Suprapubic skin (tissue), 4 donors: ENCODE data around the gene PFKFB4. TPM values are rescaled to one million over a fixed set of nuclear protein-coding genes. Genes with fewer than 3 reads are reported as not detected.

Source experiments
- DNase-seq, 2 donors: peaks; one replicate each; pipeline ENCODE4 v3.0.0-alpha.2; 2019; ENCODE audit warnings: low spot score in 2 of 2
- H3K27ac ChIP-seq: fragments of 200-600 bp; sonication (generic); one replicate; pipeline ENCODE4 v1.5.1; 2019
- H3K27me3 ChIP-seq: fragments of 200-600 bp; sonication (generic); one replicate; pipeline ENCODE4 v1.5.1; 2019
- H3K36me3 ChIP-seq: fragments of 200-600 bp; sonication (generic); one replicate; pipeline ENCODE4 v1.5.1; 2019
- H3K4me1 ChIP-seq: fragments of 200-600 bp; sonication (generic); one replicate; pipeline ENCODE4 v1.5.1; 2019
- H3K4me3 ChIP-seq: fragments of 200-600 bp; sonication (generic); one replicate; pipeline ENCODE4 v1.5.1; 2019; ENCODE audit warnings: mild to moderate bottlenecking
- H3K9me3 ChIP-seq: fragments of 200-600 bp; sonication (generic); one replicate; pipeline ENCODE4 v1.5.1; 2019
- CTCF ChIP-seq, 2 donors: fragments of 200-600 bp in 1 of 2; fragments of 450-650 bp in 1 of 2; sonication (generic) in 1 of 2; IDR thresholded peaks; one replicate each; pipeline ENCODE4 v1.5.1; 2016 to 2019; ENCODE audit warnings: antibody characterized with exemption in 2 of 2, mild to moderate bottlenecking in 1 of 2, moderate library complexity in 1 of 2
- EP300 ChIP-seq: sonication (generic); formaldehyde crosslinking; IDR thresholded peaks from one replicate; pipeline ENCODE4 v1.6.1; 2017; ENCODE audit warnings: antibody characterized with exemption
- POLR2A ChIP-seq, 2 donors: fragments of 450-650 bp; IDR thresholded peaks; one replicate each; pipeline ENCODE4 v1.6.1; 2017; ENCODE audit warnings: antibody characterized with exemption in 2 of 2, mild to moderate bottlenecking in 2 of 2, moderate library complexity in 2 of 2
- POLR2AphosphoS5 ChIP-seq, 3 donors: sonication (generic); formaldehyde crosslinking; IDR thresholded peaks; one replicate each; pipeline ENCODE4 v1.6.1; 2017; ENCODE audit warnings: antibody characterized with exemption in 3 of 3
- WGBS: methylation state at CpG from one replicate; pipeline ENCODE4 v1.1.5; 2018; 5-methylcytosine and 5-hydroxymethylcytosine counted together
- total RNA-seq, 4 donors: library from RNA; depleted of rRNA; stranded (reverse); fragments of >200 nt; gene quantifications; one replicate each; pipeline ENCODE4 v1.1.0, GENCODE V29; 2016

The PFKFB4 gene
- total RNA-seq, 4 donors from 2014 or later, result 3.6 to 12.7 (median 8.3) TPM

GRCh38 chr3:48581621-48582481, 25.2 kb upstream of the PFKFB4 start:
- H3K27me3 ChIP-seq, result no peaks in the 10 kb centered on the region
- 89% methylated on average over 9 of the region's 14 CpGs for WGBS
- no peaks in the 10 kb centered on the region for H3K9me3 ChIP-seq
- no peak overlapping the region for H3K4me3 ChIP-seq
- peaks cover 67% of the 10 kb centered on the region for H3K36me3 ChIP-seq
- TF ChIP-seq POLR2A (IDR thresholded peaks at IDR 0.05) (no peak), CTCF (IDR thresholded peaks at IDR 0.05) (no peak), POLR2AphosphoS5 (IDR thresholded peaks at IDR 0.05) (no peak), EP300 (no peak)
- H3K27ac ChIP-seq, result no peak overlapping the region
- DNase-seq, result no peak
- H3K4me1 ChIP-seq, result peaks cover 4% of the 10 kb centered on the region

- Histone ChIP-seq H3K4me3 (no peak overlapping the region), H3K27me3 (no peaks in the 10 kb centered on the region), H3K36me3 (peaks cover 71% of the 10 kb centered on the region), H3K27ac (no peak overlapping the region), H3K9me3 (no peaks in the 10 kb centered on the region), H3K4me1 (peaks cover 4% of the 10 kb centered on the region)
- TF ChIP-seq POLR2A (IDR thresholded peaks at IDR 0.05) (no peak), POLR2AphosphoS5 (IDR thresholded peaks at IDR 0.05) (no peak), CTCF (IDR thresholded peaks at IDR 0.05) (no peak), EP300 (no peak)
- 79% methylated on average over 4 of the region's 4 CpGs for whole genome bisulfite sequencing
- no peak for DNase-seq
Measured at GRCh38 chr3:48576647-48577046, 20.0 kb upstream of the PFKFB4 start.

- Histone ChIP-seq H3K4me3 (no peak overlapping the region), H3K27ac (no peak overlapping the region), H3K36me3 (peaks cover 72% of the 10 kb centered on the region), H3K9me3 (no peaks in the 10 kb centered on the region), H3K27me3 (no peaks in the 10 kb centered on the region), H3K4me1 (peaks cover 4% of the 10 kb centered on the region)
- 75% methylated on average over 10 of the region's 17 CpGs for WGBS
- DNase-seq, result no peak
- TF ChIP-seq POLR2A (IDR thresholded peaks at IDR 0.05), result no peak
- TF ChIP-seq POLR2AphosphoS5 (IDR thresholded peaks at IDR 0.05), result no peak
- no peak for TF ChIP-seq EP300
Measured at GRCh38 chr3:48575366-48575765, 18.8 kb upstream of the PFKFB4 start.

GRCh38 chr3:48573973-48574585, 17.5 kb upstream of the PFKFB4 start:
- H3K4me1 ChIP-seq, result peaks cover 4% of the 10 kb centered on the region
- DNase-seq, result no peak
- H3K9me3 ChIP-seq, result no peaks in the 10 kb centered on the region
- peaks cover 82% of the 10 kb centered on the region for H3K36me3 ChIP-seq
- H3K27ac ChIP-seq, result no peak overlapping the region
- 93% methylated on average over 3 of the region's 10 CpGs for whole genome bisulfite sequencing
- no peak for TF ChIP-seq CTCF (IDR thresholded peaks at IDR 0.05)
- no peak for TF ChIP-seq EP300
- TF ChIP-seq POLR2A (IDR thresholded peaks at IDR 0.05), result no peak
- TF ChIP-seq POLR2AphosphoS5 (IDR thresholded peaks at IDR 0.05), result no peak
- H3K4me3 ChIP-seq, result no peak overlapping the region
- no peaks in the 10 kb centered on the region for H3K27me3 ChIP-seq

GRCh38 chr3:48572517-48572916, 15.9 kb upstream of the PFKFB4 start:
- WGBS, result 79% methylated on average over 7 of the region's 7 CpGs
- no peak overlapping the region for H3K27ac ChIP-seq
- H3K36me3 ChIP-seq, result peaks cover 84% of the 10 kb centered on the region
- no peak for TF ChIP-seq POLR2A (IDR thresholded peaks at IDR 0.05)
- no peak for TF ChIP-seq POLR2AphosphoS5 (IDR thresholded peaks at IDR 0.05)
- no peak for TF ChIP-seq CTCF (IDR thresholded peaks at IDR 0.05)
- no peak for DNase-seq
- H3K4me3 ChIP-seq, result no peak overlapping the region
- no peaks in the 10 kb centered on the region for H3K4me1 ChIP-seq
- no peaks in the 10 kb centered on the region for H3K27me3 ChIP-seq
- no peaks in the 10 kb centered on the region for H3K9me3 ChIP-seq
